Neural cell (in vitro differentiated cells): Measurements from ENCODE around the gene CTR9.

ENCODE experiments used
- EZH2 ChIP-seq: fragments of 200-600, 300-800 bp; shearing (Covaris generic), sonication (generic); IDR thresholded peaks from 2 replicates; pipeline ENCODE4 v1.6.1; 2014; ENCODE audit warnings: antibody characterized with exemption, low read length, borderline replicate concordance, mild to moderate bottlenecking; ENCODE audit not compliant: insufficient read depth, poor library complexity, severe bottlenecking
- RAD21 ChIP-seq: fragments of 450-650 bp; conservative IDR thresholded peaks from 2 replicates; pipeline ENCODE4 v1.6.1; 2014; ENCODE audit warnings: antibody characterized with exemption, mild to moderate bottlenecking, moderate library complexity
- SMC3 ChIP-seq: fragments of 450-650 bp; conservative IDR thresholded peaks from 2 replicates; pipeline ENCODE4 v1.6.1; 2014; ENCODE audit warnings: antibody characterized with exemption, mild to moderate bottlenecking, moderate library complexity; ENCODE audit not compliant: poor library complexity
- TF ChIP-seq, protein P1 (sequence below): IDR thresholded peaks from 2 replicates; pipeline ENCODE4 v1.6.1; 2012; ENCODE audit warnings: borderline replicate concordance
- TF ChIP-seq, protein P2 (sequence below): fragments of 450-650 bp; IDR thresholded peaks from 2 replicates; pipeline ENCODE4 v1.5.1; 2014; ENCODE audit warnings: antibody characterized with exemption, mild to moderate bottlenecking, moderate library complexity; ENCODE audit not compliant: poor library complexity, severe bottlenecking

DNA sequence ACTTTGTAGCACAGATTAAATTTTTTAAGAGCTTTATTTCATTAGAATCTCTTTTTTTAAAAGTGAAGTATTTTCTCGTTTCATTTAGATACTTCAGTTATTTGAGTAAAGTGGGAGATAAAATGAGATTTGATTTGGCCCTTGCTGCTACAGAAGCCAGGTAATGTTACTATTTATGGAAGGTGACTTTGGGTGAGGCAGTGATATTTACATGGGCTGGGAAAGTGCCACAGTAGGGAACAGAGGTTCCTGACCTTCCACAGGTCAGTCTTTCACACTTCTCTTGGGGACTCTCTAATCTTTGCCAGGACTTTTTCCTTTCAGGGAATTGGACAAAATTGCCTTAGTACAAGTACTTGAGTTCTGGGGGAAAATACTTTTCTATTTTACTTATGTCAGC is 20.4 kb downstream of the CTR9 start:
- TF ChIP-seq, protein P1, sequence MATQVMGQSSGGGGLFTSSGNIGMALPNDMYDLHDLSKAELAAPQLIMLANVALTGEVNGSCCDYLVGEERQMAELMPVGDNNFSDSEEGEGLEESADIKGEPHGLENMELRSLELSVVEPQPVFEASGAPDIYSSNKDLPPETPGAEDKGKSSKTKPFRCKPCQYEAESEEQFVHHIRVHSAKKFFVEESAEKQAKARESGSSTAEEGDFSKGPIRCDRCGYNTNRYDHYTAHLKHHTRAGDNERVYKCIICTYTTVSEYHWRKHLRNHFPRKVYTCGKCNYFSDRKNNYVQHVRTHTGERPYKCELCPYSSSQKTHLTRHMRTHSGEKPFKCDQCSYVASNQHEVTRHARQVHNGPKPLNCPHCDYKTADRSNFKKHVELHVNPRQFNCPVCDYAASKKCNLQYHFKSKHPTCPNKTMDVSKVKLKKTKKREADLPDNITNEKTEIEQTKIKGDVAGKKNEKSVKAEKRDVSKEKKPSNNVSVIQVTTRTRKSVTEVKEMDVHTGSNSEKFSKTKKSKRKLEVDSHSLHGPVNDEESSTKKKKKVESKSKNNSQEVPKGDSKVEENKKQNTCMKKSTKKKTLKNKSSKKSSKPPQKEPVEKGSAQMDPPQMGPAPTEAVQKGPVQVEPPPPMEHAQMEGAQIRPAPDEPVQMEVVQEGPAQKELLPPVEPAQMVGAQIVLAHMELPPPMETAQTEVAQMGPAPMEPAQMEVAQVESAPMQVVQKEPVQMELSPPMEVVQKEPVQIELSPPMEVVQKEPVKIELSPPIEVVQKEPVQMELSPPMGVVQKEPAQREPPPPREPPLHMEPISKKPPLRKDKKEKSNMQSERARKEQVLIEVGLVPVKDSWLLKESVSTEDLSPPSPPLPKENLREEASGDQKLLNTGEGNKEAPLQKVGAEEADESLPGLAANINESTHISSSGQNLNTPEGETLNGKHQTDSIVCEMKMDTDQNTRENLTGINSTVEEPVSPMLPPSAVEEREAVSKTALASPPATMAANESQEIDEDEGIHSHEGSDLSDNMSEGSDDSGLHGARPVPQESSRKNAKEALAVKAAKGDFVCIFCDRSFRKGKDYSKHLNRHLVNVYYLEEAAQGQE: no peak
- TF ChIP-seq SMC3 (no peak), EZH2 (no peak), RAD21 (no peak)
- TF ChIP-seq, protein P2, sequence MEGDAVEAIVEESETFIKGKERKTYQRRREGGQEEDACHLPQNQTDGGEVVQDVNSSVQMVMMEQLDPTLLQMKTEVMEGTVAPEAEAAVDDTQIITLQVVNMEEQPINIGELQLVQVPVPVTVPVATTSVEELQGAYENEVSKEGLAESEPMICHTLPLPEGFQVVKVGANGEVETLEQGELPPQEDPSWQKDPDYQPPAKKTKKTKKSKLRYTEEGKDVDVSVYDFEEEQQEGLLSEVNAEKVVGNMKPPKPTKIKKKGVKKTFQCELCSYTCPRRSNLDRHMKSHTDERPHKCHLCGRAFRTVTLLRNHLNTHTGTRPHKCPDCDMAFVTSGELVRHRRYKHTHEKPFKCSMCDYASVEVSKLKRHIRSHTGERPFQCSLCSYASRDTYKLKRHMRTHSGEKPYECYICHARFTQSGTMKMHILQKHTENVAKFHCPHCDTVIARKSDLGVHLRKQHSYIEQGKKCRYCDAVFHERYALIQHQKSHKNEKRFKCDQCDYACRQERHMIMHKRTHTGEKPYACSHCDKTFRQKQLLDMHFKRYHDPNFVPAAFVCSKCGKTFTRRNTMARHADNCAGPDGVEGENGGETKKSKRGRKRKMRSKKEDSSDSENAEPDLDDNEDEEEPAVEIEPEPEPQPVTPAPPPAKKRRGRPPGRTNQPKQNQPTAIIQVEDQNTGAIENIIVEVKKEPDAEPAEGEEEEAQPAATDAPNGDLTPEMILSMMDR: no peak
